GM12891 (cell line): Measurements from ENCODE around the gene TSHZ2.

Experiments used
- POLR2A ChIP-seq: IDR thresholded peaks from 2 replicates; pipeline ENCODE4 v1.6.1; 2011; ENCODE audit warnings: low read depth, low read length, control low read depth
- POLR2AphosphoS5 ChIP-seq: IDR thresholded peaks from 2 replicates; pipeline ENCODE4 v1.6.1; 2011; ENCODE audit warnings: low read depth, low read length, control low read depth
- SPI1 ChIP-seq: IDR thresholded peaks from 2 replicates; pipeline ENCODE4 v1.6.1; 2011; ENCODE audit warnings: low read depth, low read length, control low read depth

GRCh38 chr20:53274365-53274764, 302.2 kb downstream of the TSHZ2 start:
- TF ChIP-seq POLR2AphosphoS5 = no peak
- TF ChIP-seq POLR2A = no peak
- no peak for TF ChIP-seq SPI1
